HepG2 (cell line): Measurements from ENCODE around the gene ALOX15. TPM values are rescaled to one million over a fixed set of nuclear protein-coding genes. Genes with fewer than 3 reads are reported as not detected.

ENCODE experiments used
- ATAC-seq: fragments of 200-7000 bp; cut with Tn5 transposase; 3 replicates; pipeline ENCODE4 v1.9.1; 2020; ENCODE audit warnings: mild to moderate bottlenecking, moderate library complexity
- BruUV-seq: library from RNA; stranded (reverse); fragments of 400-500 nt; replicated peaks from 2 replicates; lab custom pipeline; 2021; lab: Mats Ljungman, UMichigan
- CTCF ChIA-PET: fragments of 300-600 bp; formaldehyde crosslinking; extraction: SDS; loops from one replicate; lab custom pipeline; 2021; ENCODE audit warnings: low total read pairs, inconsistent platforms, low intra/inter-chr PET ratio; lab: Yijun Ruan, JAX
- POLR2A ChIA-PET: fragments of 350-600 bp; sonication (Branson Sonifier 250); formaldehyde crosslinking; loops from one replicate; lab custom pipeline; 2020; ENCODE audit warnings: antibody characterized with exemption, inconsistent platforms; lab: Yijun Ruan, JAX
- DNase-seq: peaks from one replicate; pipeline ENCODE4 v3.0.0-alpha.2; 2015; ENCODE audit warnings: low spot score
- FAIRE-seq: peaks from 3 replicates; lab custom pipeline; 2011; peaks lifted over from hg19 to GRCh38; lab: Jason Lieb, UNC
- H2AFZ ChIP-seq: one replicate; pipeline ENCODE4 v1.6.1; 2011; ENCODE audit warnings: low read length, inconsistent platforms
- H3K27ac ChIP-seq: fragments of 300-600 bp; 3 replicates; pipeline ENCODE4 v1.8.0; 2011; ENCODE audit warnings: mixed run types, mild to moderate bottlenecking, mixed read lengths, low read length, inconsistent platforms; ENCODE audit not compliant: insufficient read depth; ENCODE audit errors: extremely low read length
- H3K27me3 ChIP-seq, 2 experiments: fragments of 200-600 bp in 1 of 2; 2 replicates in 1 of 2; 3 replicates in 1 of 2; pipeline versions ENCODE4 v1.6.0 to v1.8.0; 2011; ENCODE audit warnings: low read length in 2 of 2, mild to moderate bottlenecking in 2 of 2, moderate library complexity in 2 of 2, inconsistent platforms in 1 of 2; ENCODE audit not compliant: insufficient read depth in 2 of 2, control insufficient read depth in 1 of 2
- H3K36me3 ChIP-seq, 2 experiments: fragments of 200-600 bp in 1 of 2; replicated peaks in 1 of 2; 2 replicates in 1 of 2; 3 replicates in 1 of 2; pipeline versions ENCODE4 v1.5.1 to v1.8.0; 2011; ENCODE audit warnings: low read length in 2 of 2, inconsistent platforms in 1 of 2; ENCODE audit not compliant: insufficient read depth in 2 of 2, control insufficient read depth in 1 of 2
- H3K4me1 ChIP-seq: 2 replicates; pipeline ENCODE4 v1.5.1; 2012; ENCODE audit warnings: low read length, inconsistent platforms; ENCODE audit not compliant: insufficient read depth
- H3K4me2 ChIP-seq: 2 replicates; pipeline ENCODE4 v1.6.0; 2011; ENCODE audit warnings: low read depth, low read length, inconsistent platforms
- H3K4me3 ChIP-seq, 3 experiments: fragments of 200-600 bp in 1 of 3; sonication (generic), shearing (Covaris generic) in 1 of 3; replicated peaks in 1 of 3; 2 replicates each; pipeline ENCODE4 v1.5.1; 2011 to 2016; ENCODE audit warnings: low read length in 3 of 3, inconsistent platforms in 2 of 3, low read depth in 2 of 3, mild to moderate bottlenecking in 2 of 3, control low read depth in 1 of 3, mixed read lengths in 1 of 3; ENCODE audit not compliant: insufficient read depth in 1 of 3
- H3K79me2 ChIP-seq: one replicate; pipeline ENCODE4 v1.6.1; 2011; ENCODE audit warnings: low read length, inconsistent platforms; ENCODE audit not compliant: insufficient read depth
- H3K9ac ChIP-seq: 2 replicates; pipeline ENCODE4 v1.6.0; 2011; ENCODE audit warnings: mild to moderate bottlenecking, low read depth, low read length, inconsistent platforms; ENCODE audit not compliant: insufficient read depth
- H3K9me3 ChIP-seq: 2 replicates; pipeline ENCODE4 v1.5.1; 2012; ENCODE audit warnings: mild to moderate bottlenecking, low read length
- H4K20me1 ChIP-seq: 2 replicates; pipeline ENCODE4 v1.6.0; 2011; ENCODE audit warnings: inconsistent platforms, mild to moderate bottlenecking, low read length, moderate library complexity; ENCODE audit not compliant: insufficient read depth
- AKAP8 ChIP-seq: sonication (generic); formaldehyde crosslinking; IDR thresholded peaks from 2 replicates; pipeline ENCODE4 v1.5.1; 2020; ENCODE audit warnings: mild to moderate bottlenecking, missing genetic modification reagents
- ASH2L ChIP-seq: fragments of 300-600, 200-600 bp; sonication (generic); IDR thresholded peaks from 2 replicates; pipeline ENCODE4 v1.7.0; 2017; ENCODE audit warnings: low read depth, mild to moderate bottlenecking, moderate library complexity, mixed read lengths, low read length; ENCODE audit not compliant: insufficient read length
- ATRX ChIP-seq: sonication (generic); formaldehyde crosslinking; IDR thresholded peaks from 2 replicates; pipeline ENCODE4 v1.4.0; 2020; ENCODE audit warnings: missing genetic modification reagents, borderline replicate concordance
- EHMT2 ChIP-seq: fragments of 200-600 bp; sonication (generic); IDR thresholded peaks from 2 replicates; pipeline ENCODE4 v1.7.0; 2017; ENCODE audit warnings: antibody characterized with exemption, low read depth, low read length, borderline replicate concordance
- FOXJ3 ChIP-seq: sonication (generic); formaldehyde crosslinking; IDR thresholded peaks from 2 replicates; pipeline ENCODE4 v1.4.0; 2020; ENCODE audit warnings: missing genetic modification reagents, mild to moderate bottlenecking, borderline replicate concordance
- HNRNPH1 ChIP-seq: fragments of 200-400 bp; formaldehyde crosslinking; optimal IDR thresholded peaks from 2 replicates; pipeline ENCODE3; 2017; ENCODE audit warnings: mild to moderate bottlenecking, low read depth, low read length
- KLF11 ChIP-seq: IDR thresholded peaks from 2 replicates; pipeline ENCODE4 v1.6.1; 2016; ENCODE audit warnings: missing compliant biosample characterization
- MEIS1 ChIP-seq: sonication (generic); formaldehyde crosslinking; IDR thresholded peaks from 2 replicates; pipeline ENCODE4 v1.9.0; 2021; ENCODE audit warnings: mild to moderate bottlenecking, missing genetic modification reagents, moderate library complexity, borderline replicate concordance
- NFE2L2 ChIP-seq: fragments of 150-350 bp; IDR thresholded peaks from 2 replicates; pipeline ENCODE4 v1.6.1; 2014; ENCODE audit warnings: low read length
- NR2F2 ChIP-seq: IDR thresholded peaks from 2 replicates; pipeline ENCODE4 v1.6.1; 2012; ENCODE audit warnings: low read depth, inconsistent platforms, borderline replicate concordance
- RBM39 ChIP-seq: fragments of 200-400 bp; formaldehyde crosslinking; IDR thresholded peaks from one replicate; pipeline ENCODE4 v1.6.1; 2018; ENCODE audit warnings: antibody characterized with exemption, mild to moderate bottlenecking, low read depth, low read length; ENCODE audit not compliant: poor library complexity, severe bottlenecking
- SP4 ChIP-seq: sonication (generic); formaldehyde crosslinking; IDR thresholded peaks from 2 replicates; pipeline ENCODE4 v1.8.1; 2023; ENCODE audit warnings: mild to moderate bottlenecking, missing genetic modification reagents
- TRIM24 ChIP-seq: sonication (generic); formaldehyde crosslinking; IDR thresholded peaks from 2 replicates; pipeline ENCODE4 v1.8.0; 2022; ENCODE audit warnings: mild to moderate bottlenecking, missing genetic modification reagents
- ZIK1 ChIP-seq: sonication (generic); formaldehyde crosslinking; IDR thresholded peaks from 2 replicates; pipeline ENCODE4 v1.5.0; 2020; ENCODE audit warnings: mild to moderate bottlenecking, low read depth, missing genetic modification reagents, borderline replicate concordance
- ZNF616 ChIP-seq: sonication (generic); formaldehyde crosslinking; IDR thresholded peaks from 2 replicates; pipeline ENCODE4 v1.5.0; 2020; ENCODE audit warnings: low read depth, mild to moderate bottlenecking, missing genetic modification reagents
- ZNF724P ChIP-seq: sonication (generic); formaldehyde crosslinking; IDR thresholded peaks from 2 replicates; pipeline ENCODE4 v1.8.0; 2022; ENCODE audit warnings: missing genetic modification reagents, borderline replicate concordance
- WGBS: methylation state at CpG from one replicate; pipeline ENCODE4 v1.1.6; 2017; ENCODE audit warnings: low lambda C conversion rate; 5-methylcytosine and 5-hydroxymethylcytosine counted together
- in situ Hi-C: cut with HindIII; loops from 2 replicates; pipeline ENCODE4 v1.10.0; 2017; ENCODE audit warnings: low pct_unique_long_range_greater_than_20kb; ENCODE audit not compliant: extremely low pct_ligation_motif_present
- intact Hi-C: fragments of 100-400 bp; cut with micrococcal nuclease; formaldehyde crosslinking; loops from one replicate; pipeline ENCODE4 v1.10.0; 2022; ENCODE audit not compliant: unreplicated experiment
- polyA plus RNA-seq, 8 experiments: library from polyadenylated mRNA; depleted of rRNA in 3 of 8; stranded (reverse) in 7 of 8; unstranded in 1 of 8; fragments of >200 nt; fragmentation: Illumina TruSeq in 4 of 8; extraction: Trizol in 4 of 8; gene quantifications; 2 replicates each; pipeline versions ENCODE4 v1.2.1 to v1.2.3, GENCODE V29; 2011 to 2016; ENCODE audit warnings: low read depth in 4 of 8, missing spikeins in 1 of 8, mixed read lengths in 1 of 8; ENCODE audit not compliant: insufficient read depth in 1 of 8
- total RNA-seq, 5 experiments: library from RNA; depleted of rRNA; stranded (reverse); fragments of >200 nt; fragmentation: Illumina TruSeq; extraction: Trizol; gene quantifications; 2 replicates each; pipeline ENCODE4 v1.2.3, GENCODE V29; 2016; ENCODE audit warnings: low read depth in 1 of 5
- TF ChIP-seq, protein P1 (sequence below): sonication (generic); formaldehyde crosslinking; IDR thresholded peaks from 2 replicates; pipeline ENCODE4 v1.9.0; 2021; ENCODE audit warnings: missing genetic modification reagents, mild to moderate bottlenecking, borderline replicate concordance
- TF ChIP-seq, protein P2 (sequence below): sonication (generic); formaldehyde crosslinking; IDR thresholded peaks from 2 replicates; pipeline ENCODE4 v1.8.1; 2022; ENCODE audit warnings: mild to moderate bottlenecking, missing genetic modification reagents
- TF ChIP-seq, protein P3 (sequence below): IDR thresholded peaks from 2 replicates; pipeline ENCODE4 v1.6.1; 2018; ENCODE audit warnings: missing genetic modification reagents, mild to moderate bottlenecking, missing compliant biosample characterization

ALOX15 gene
- total and polyA plus RNA-seq, 2 of the 13 experiments (the other 11 are each of a cell fraction or from before 2014, with no cell fraction given), result 0.04 TPM; not detected in 1

DNA sequence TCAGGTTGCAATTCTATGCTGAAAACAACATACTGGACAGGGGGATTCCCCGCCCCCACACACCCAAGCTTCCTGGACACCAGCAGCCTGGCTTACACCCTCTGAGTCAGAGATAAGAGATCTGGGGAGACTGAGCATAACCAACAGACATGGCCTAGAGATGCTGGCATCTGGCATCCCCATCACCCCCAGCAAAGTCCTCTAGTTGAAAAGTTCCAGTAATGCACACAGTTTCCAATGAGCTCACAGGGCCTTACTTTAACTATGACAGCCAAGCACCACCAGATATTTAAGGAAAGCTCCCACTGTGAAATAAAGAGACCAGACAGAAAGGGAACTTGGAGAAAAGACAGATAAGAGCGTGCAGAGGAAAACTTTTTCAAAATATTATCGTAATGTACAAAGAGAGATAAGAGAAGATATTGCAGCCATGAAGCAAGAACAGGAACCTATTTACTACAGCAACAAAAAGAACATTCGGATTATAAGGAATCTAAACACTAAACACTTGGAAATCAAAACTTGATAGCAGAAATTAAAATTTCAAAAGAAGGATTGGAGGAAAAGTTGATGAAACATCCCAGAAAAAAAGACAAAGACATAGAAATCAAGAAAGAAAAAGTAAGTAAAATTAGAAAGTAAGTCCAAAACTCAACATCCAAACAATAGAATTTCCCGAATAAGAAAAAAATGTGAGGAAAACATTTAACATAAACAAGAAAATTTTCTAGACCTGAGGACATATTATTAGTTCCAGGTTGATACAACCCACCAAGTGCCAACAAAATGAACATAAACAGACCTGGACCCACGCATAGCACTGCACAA, 17.2 kb upstream of the ALOX15 start:
- H3K27me3 ChIP-seq, result peaks cover 0 to 4% of the 10 kb centered on the region in 2 experiments; a peak in 1 of 5 replicates
- H3K79me2 ChIP-seq, result no peaks in the 10 kb centered on the region
- intact Hi-C loops, result no loop called here
- DNase-seq (no peak), ATAC-seq (no peak), FAIRE-seq (no peak)
- ChIA-PET POLR2A (no interaction called here), CTCF (no interaction called here)
- 19% methylated on average over 6 of the region's 6 CpGs for WGBS
- in situ Hi-C loops, result no loop called here
- H2AFZ ChIP-seq, result no peak overlapping the region
- H3K4me3 ChIP-seq, result no peak overlapping the region
- H3K9ac ChIP-seq, result no peak overlapping the region
- BruUV-seq, result no TSS peak
- no peaks in the 10 kb centered on the region for H4K20me1 ChIP-seq
- H3K4me2 ChIP-seq, result no peak overlapping the region
- TF ChIP-seq NR2F2, result no peak
- TF ChIP-seq ATRX (CRISPR knock-in tag), result no peak
- TF ChIP-seq KLF11 (CRISPR knock-in tag), result no peak
- TF ChIP-seq, protein P1, sequence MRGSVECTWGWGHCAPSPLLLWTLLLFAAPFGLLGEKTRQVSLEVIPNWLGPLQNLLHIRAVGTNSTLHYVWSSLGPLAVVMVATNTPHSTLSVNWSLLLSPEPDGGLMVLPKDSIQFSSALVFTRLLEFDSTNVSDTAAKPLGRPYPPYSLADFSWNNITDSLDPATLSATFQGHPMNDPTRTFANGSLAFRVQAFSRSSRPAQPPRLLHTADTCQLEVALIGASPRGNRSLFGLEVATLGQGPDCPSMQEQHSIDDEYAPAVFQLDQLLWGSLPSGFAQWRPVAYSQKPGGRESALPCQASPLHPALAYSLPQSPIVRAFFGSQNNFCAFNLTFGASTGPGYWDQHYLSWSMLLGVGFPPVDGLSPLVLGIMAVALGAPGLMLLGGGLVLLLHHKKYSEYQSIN, result no peak
- TF ChIP-seq ZNF616 (CRISPR knock-in tag), result no peak
- no peak for TF ChIP-seq ZIK1 (CRISPR knock-in tag)
- no peak for TF ChIP-seq TRIM24 (CRISPR knock-in tag)
- TF ChIP-seq, protein P2, sequence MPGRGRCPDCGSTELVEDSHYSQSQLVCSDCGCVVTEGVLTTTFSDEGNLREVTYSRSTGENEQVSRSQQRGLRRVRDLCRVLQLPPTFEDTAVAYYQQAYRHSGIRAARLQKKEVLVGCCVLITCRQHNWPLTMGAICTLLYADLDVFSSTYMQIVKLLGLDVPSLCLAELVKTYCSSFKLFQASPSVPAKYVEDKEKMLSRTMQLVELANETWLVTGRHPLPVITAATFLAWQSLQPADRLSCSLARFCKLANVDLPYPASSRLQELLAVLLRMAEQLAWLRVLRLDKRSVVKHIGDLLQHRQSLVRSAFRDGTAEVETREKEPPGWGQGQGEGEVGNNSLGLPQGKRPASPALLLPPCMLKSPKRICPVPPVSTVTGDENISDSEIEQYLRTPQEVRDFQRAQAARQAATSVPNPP (CRISPR knock-in tag), result no peak
- no peak for TF ChIP-seq EHMT2
- no peak for TF ChIP-seq HNRNPH1
- no peak for TF ChIP-seq ASH2L
- TF ChIP-seq FOXJ3 (CRISPR knock-in tag), result no peak
- TF ChIP-seq SP4 (CRISPR knock-in tag), result no peak
- no peak for TF ChIP-seq ZNF724P (CRISPR knock-in tag)
- TF ChIP-seq, protein P3, sequence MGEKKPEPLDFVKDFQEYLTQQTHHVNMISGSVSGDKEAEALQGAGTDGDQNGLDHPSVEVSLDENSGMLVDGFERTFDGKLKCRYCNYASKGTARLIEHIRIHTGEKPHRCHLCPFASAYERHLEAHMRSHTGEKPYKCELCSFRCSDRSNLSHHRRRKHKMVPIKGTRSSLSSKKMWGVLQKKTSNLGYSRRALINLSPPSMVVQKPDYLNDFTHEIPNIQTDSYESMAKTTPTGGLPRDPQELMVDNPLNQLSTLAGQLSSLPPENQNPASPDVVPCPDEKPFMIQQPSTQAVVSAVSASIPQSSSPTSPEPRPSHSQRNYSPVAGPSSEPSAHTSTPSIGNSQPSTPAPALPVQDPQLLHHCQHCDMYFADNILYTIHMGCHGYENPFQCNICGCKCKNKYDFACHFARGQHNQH, result no peak
- no peak for TF ChIP-seq NFE2L2
- TF ChIP-seq RBM39, result no peak
- no peak for TF ChIP-seq AKAP8 (CRISPR knock-in tag)
- no peak for TF ChIP-seq MEIS1 (CRISPR knock-in tag)
- TF ChIP-seq, all 625 proteins: peak for 0
- Histone ChIP-seq H3K9me3 (no peaks in the 10 kb centered on the region), H3K27ac (no peak overlapping the region), H3K36me3 (no peaks in the 10 kb centered on the region), H3K4me1 (no peaks in the 10 kb centered on the region)
